IgD-negative memory B cell (primary cell): ENCODE results near the gene PRR14. TPM values are rescaled to one million over a fixed set of nuclear protein-coding genes. Genes with fewer than 3 reads are reported as not detected.
"Not testable (repeated sequence)": the region's sequence is repeated elsewhere in the genome, so short reads cannot be mapped to it uniquely, and the experiment has no call there.

ENCODE experiments used
- H3K27ac Mint-ChIP-seq, 3 donors: one replicate each; pipeline ENCODE4 v1.8.0; 2020 to 2022; ENCODE audit warnings: mild to moderate bottlenecking in 3 of 3, mixed read lengths in 3 of 3, moderate library complexity in 1 of 3
- H3K27me3 Mint-ChIP-seq: one replicate; pipeline ENCODE4 v1.8.0; 2021; ENCODE audit warnings: mixed read lengths
- H3K36me3 Mint-ChIP-seq: one replicate; pipeline ENCODE4 v1.8.0; 2020; ENCODE audit warnings: mild to moderate bottlenecking, mixed read lengths
- H3K4me1 Mint-ChIP-seq, 3 donors: one replicate each; pipeline ENCODE4 v1.8.0; 2020 to 2022; ENCODE audit warnings: mixed read lengths in 3 of 3, mild to moderate bottlenecking in 1 of 3
- H3K4me3 Mint-ChIP-seq, 4 donors: one replicate each; pipeline ENCODE4 v1.8.0; 2020 to 2022; ENCODE audit warnings: mild to moderate bottlenecking in 4 of 4, mixed read lengths in 4 of 4, moderate library complexity in 3 of 4
- H3K9me3 Mint-ChIP-seq, 3 donors: one replicate each; pipeline ENCODE4 v1.8.0; 2020 to 2021; ENCODE audit warnings: mixed read lengths in 3 of 3, mild to moderate bottlenecking in 1 of 3
- polyA plus RNA-seq: library from polyadenylated mRNA; unstranded; fragments of 300-500 nt; fragmentation: Illumina TruSeq; gene quantifications from one replicate; pipeline ENCODE4 v1.2.3, GENCODE V29; 2021

Gene PRR14
- polyA plus RNA-seq, 1 donor from 2014 or later = 27.6 TPM

GRCh38 chr16:30621765-30622164 is 29.0 kb upstream of the PRR14 start:
- no peaks in the 10 kb centered on the region for H3K4me1 Mint-ChIP-seq
- peak overlapping the region in 1 of 3 donors; percentile 31 for H3K27ac Mint-ChIP-seq
- H3K36me3 Mint-ChIP-seq = peaks cover 1% of the 10 kb centered on the region
- peaks cover 16% of the 10 kb centered on the region for H3K27me3 Mint-ChIP-seq
- no peak overlapping the region for H3K4me3 Mint-ChIP-seq
- no peaks in the 10 kb centered on the region for H3K9me3 Mint-ChIP-seq

GRCh38 chr16:30622455-30623032 is 28.2 kb upstream of the PRR14 start:
- Mint-ChIP-seq H3K4me3 (no peak overlapping the region), H3K9me3 (no peaks in the 10 kb centered on the region), H3K4me1 (no peaks in the 10 kb centered on the region), H3K27ac (no peak overlapping the region), H3K36me3 (peaks cover 1% of the 10 kb centered on the region), H3K27me3 (peaks cover 16% of the 10 kb centered on the region)

GRCh38 chr16:30623536-30624283 is 27.1 kb upstream of the PRR14 start:
- H3K4me1 Mint-ChIP-seq = peaks cover 2 to 3% (median 2%) of the 10 kb centered on the region in 3 donors
- peaks cover 3% of the 10 kb centered on the region for H3K36me3 Mint-ChIP-seq
- H3K9me3 Mint-ChIP-seq = no peaks in the 10 kb centered on the region
- H3K27me3 Mint-ChIP-seq = peaks cover 15% of the 10 kb centered on the region
- no peak overlapping the region for H3K27ac Mint-ChIP-seq
- H3K4me3 Mint-ChIP-seq = peak overlapping the region in 1 of 4 donors; percentile 53

GRCh38 chr16:30626236-30626635 is 24.5 kb upstream of the PRR14 start:
- peaks cover 9% of the 10 kb centered on the region for H3K27me3 Mint-ChIP-seq
- H3K4me1 Mint-ChIP-seq = peaks cover 4 to 6% (median 5%) of the 10 kb centered on the region in 3 donors
- peaks cover 2% of the 10 kb centered on the region for H3K36me3 Mint-ChIP-seq
- H3K4me3 Mint-ChIP-seq = peak overlapping the region in 1 of 4 donors; percentile 27
- H3K9me3 Mint-ChIP-seq = no peaks in the 10 kb centered on the region
- H3K27ac Mint-ChIP-seq = no peak overlapping the region

- peaks cover 2% of the 10 kb centered on the region for H3K27me3 Mint-ChIP-seq
- H3K36me3 Mint-ChIP-seq = peaks cover 2% of the 10 kb centered on the region
- peak overlapping the region in 2 of 3 donors; percentile 27 to 36 for H3K27ac Mint-ChIP-seq
- H3K4me3 Mint-ChIP-seq = peak overlapping the region; percentile 56 to 95 (median 82)
- peaks cover 4 to 6% (median 5%) of the 10 kb centered on the region in 3 donors for H3K4me1 Mint-ChIP-seq
- H3K9me3 Mint-ChIP-seq = no peaks in the 10 kb centered on the region
These were observed 21.9 kb upstream of the PRR14 start for GRCh38 chr16:30628628-30629540.

GRCh38 chr16:30632454-30632853 is 18.3 kb upstream of the PRR14 start:
- H3K9me3 Mint-ChIP-seq, H3K36me3 Mint-ChIP-seq, H3K27me3 Mint-ChIP-seq, H3K4me3 Mint-ChIP-seq, H3K27ac Mint-ChIP-seq: not testable (repeated sequence)
- H3K4me1 Mint-ChIP-seq = peaks cover 14 to 18% (median 16%) of the 10 kb centered on the region in 3 donors

GRCh38 chr16:30633526-30633925 is 17.2 kb upstream of the PRR14 start:
- Mint-ChIP-seq H3K27me3 (no peaks in the 10 kb centered on the region), H3K9me3 (no peaks in the 10 kb centered on the region), H3K36me3 (peaks cover 2% of the 10 kb centered on the region), H3K4me3 (peak overlapping the region; percentile 80 to 96 (median 95)), H3K4me1 (peaks cover 14 to 18% (median 18%) of the 10 kb centered on the region in 3 donors), H3K27ac (peak overlapping the region; percentile 84 to 99 (median 99))

GRCh38 chr16:30636599-30636998 is 14.2 kb upstream of the PRR14 start:
- no peaks in the 10 kb centered on the region for H3K27me3 Mint-ChIP-seq
- H3K9me3 Mint-ChIP-seq = no peaks in the 10 kb centered on the region
- H3K36me3 Mint-ChIP-seq = no peaks in the 10 kb centered on the region
- H3K4me3 Mint-ChIP-seq = peak overlapping the region in 1 of 4 donors; percentile 17
- H3K27ac Mint-ChIP-seq = peak overlapping the region in 1 of 3 donors; percentile 62
- peaks cover 10 to 14% (median 12%) of the 10 kb centered on the region in 3 donors for H3K4me1 Mint-ChIP-seq

GRCh38 chr16:30637139-30637538 is 13.6 kb upstream of the PRR14 start:
- H3K27me3 Mint-ChIP-seq, H3K9me3 Mint-ChIP-seq, H3K27ac Mint-ChIP-seq, H3K4me3 Mint-ChIP-seq, H3K36me3 Mint-ChIP-seq: not testable (repeated sequence)
- peaks cover 10 to 14% (median 12%) of the 10 kb centered on the region in 3 donors for H3K4me1 Mint-ChIP-seq

- Mint-ChIP-seq H3K27me3 (no peaks in the 10 kb centered on the region), H3K36me3 (peaks cover 1% of the 10 kb centered on the region), H3K9me3 (no peaks in the 10 kb centered on the region), H3K4me3 (peak overlapping the region in 2 of 4 donors; percentile 6 to 35), H3K27ac (peak overlapping the region in 1 of 3 donors; percentile 8), H3K4me1 (peaks cover 10 to 14% (median 12%) of the 10 kb centered on the region in 3 donors)
These were observed 12.8 kb upstream of the PRR14 start for GRCh38 chr16:30637944-30638343.

- H3K4me1 Mint-ChIP-seq = peaks cover 0 to 2% (median 1%) of the 10 kb centered on the region in 3 donors
These were observed 9.3 kb upstream of the PRR14 start for GRCh38 chr16:30641378-30641982.

GRCh38 chr16:30644334-30644830 is 6.4 kb upstream of the PRR14 start:
- Mint-ChIP-seq H3K27me3 (no peaks in the 10 kb centered on the region), H3K4me3 (no peak overlapping the region), H3K36me3 (peaks cover 3% of the 10 kb centered on the region), H3K9me3 (no peaks in the 10 kb centered on the region), H3K4me1 (no peaks in the 10 kb centered on the region), H3K27ac (no peak overlapping the region)

More at GRCh38 chr16:30641378-30641982, 9.3 kb upstream of the PRR14 start:
- Mint-ChIP-seq H3K36me3 (peaks cover 1% of the 10 kb centered on the region), H3K27ac (peak overlapping the region in 1 of 3 donors; percentile 43), H3K4me3 (no peak overlapping the region), H3K9me3 (no peaks in the 10 kb centered on the region), H3K27me3 (no peaks in the 10 kb centered on the region)

- Mint-ChIP-seq H3K27me3 (no peaks in the 10 kb centered on the region), H3K4me3 (no peak overlapping the region), H3K9me3 (no peaks in the 10 kb centered on the region), H3K4me1 (peaks cover 4 to 6% (median 5%) of the 10 kb centered on the region in 3 donors), H3K36me3 (peaks cover 3% of the 10 kb centered on the region), H3K27ac (no peak overlapping the region)
These were observed 5.0 kb upstream of the PRR14 start for GRCh38 chr16:30645727-30646126.

- no peak overlapping the region for H3K27ac Mint-ChIP-seq
- no peaks in the 10 kb centered on the region for H3K9me3 Mint-ChIP-seq
- peaks cover 7 to 12% (median 11%) of the 10 kb centered on the region in 3 donors for H3K4me1 Mint-ChIP-seq
- no peak overlapping the region for H3K4me3 Mint-ChIP-seq
- peaks cover 1% of the 10 kb centered on the region for H3K36me3 Mint-ChIP-seq
- no peaks in the 10 kb centered on the region for H3K27me3 Mint-ChIP-seq
These were observed 3.5 kb upstream of the PRR14 start for GRCh38 chr16:30647274-30647571.
